Measurements from ENCODE around the gene PLD5.

PLD5 gene

DNA sequence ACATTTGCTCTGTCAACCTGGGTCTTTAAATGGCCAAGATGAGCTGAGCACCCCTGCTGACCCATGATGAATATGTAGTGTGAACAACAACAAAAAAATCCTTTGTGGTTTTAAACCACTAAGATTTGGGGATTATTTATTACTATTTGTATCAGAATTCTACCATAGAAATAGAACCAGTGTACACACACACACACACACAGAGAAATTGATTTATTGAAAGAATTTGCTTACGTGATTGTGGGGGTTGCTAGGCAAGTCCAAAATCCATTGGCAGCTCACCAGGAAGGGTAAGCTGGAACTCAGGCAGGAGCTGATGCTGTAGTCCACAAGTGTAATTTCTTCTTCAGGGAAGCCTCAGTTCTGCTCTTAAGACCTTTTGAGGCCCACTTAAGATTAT lies 443.1 kb downstream of the PLD5 start:
- Histone ChIP-seq H3K4me1 (ENCODE audit: insufficient read depth, low read length, severe bottlenecking) (no peaks in the 10 kb centered on the region), H3K4me2 (ENCODE audit: low read length) (no peak overlapping the region), H3K9me3 (ENCODE audit: low read length) (no peaks in the 10 kb centered on the region), H3K36me3 (ENCODE audit: insufficient read depth, low read length) (no peaks in the 10 kb centered on the region), H2AFZ (ENCODE audit: low read length) (no peak overlapping the region), H3K27me3 (ENCODE audit: insufficient read depth, low read length) (no peaks in the 10 kb centered on the region), H3K9ac (ENCODE audit: low read length) (no peak overlapping the region), H3K79me2 (ENCODE audit: insufficient read depth, low read length) (no peaks in the 10 kb centered on the region), H3K27ac (ENCODE audit: low read depth, low read length, poor library complexity, severe bottlenecking) (no peak overlapping the region), H3K9me2 (ENCODE audit: low read depth, low read length) (no peaks in the 10 kb centered on the region), H3K4me3 (ENCODE audit: low read depth, low read length, poor library complexity, severe bottlenecking) (no peak overlapping the region), H4K20me1 (ENCODE audit: insufficient read depth, low read length) (no peaks in the 10 kb centered on the region), H3F3A (ENCODE audit: insufficient read depth, low read length) (no peaks in the 10 kb centered on the region)
- TF ChIP-seq, protein P1, sequence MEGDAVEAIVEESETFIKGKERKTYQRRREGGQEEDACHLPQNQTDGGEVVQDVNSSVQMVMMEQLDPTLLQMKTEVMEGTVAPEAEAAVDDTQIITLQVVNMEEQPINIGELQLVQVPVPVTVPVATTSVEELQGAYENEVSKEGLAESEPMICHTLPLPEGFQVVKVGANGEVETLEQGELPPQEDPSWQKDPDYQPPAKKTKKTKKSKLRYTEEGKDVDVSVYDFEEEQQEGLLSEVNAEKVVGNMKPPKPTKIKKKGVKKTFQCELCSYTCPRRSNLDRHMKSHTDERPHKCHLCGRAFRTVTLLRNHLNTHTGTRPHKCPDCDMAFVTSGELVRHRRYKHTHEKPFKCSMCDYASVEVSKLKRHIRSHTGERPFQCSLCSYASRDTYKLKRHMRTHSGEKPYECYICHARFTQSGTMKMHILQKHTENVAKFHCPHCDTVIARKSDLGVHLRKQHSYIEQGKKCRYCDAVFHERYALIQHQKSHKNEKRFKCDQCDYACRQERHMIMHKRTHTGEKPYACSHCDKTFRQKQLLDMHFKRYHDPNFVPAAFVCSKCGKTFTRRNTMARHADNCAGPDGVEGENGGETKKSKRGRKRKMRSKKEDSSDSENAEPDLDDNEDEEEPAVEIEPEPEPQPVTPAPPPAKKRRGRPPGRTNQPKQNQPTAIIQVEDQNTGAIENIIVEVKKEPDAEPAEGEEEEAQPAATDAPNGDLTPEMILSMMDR (IDR thresholded peaks at IDR 0.05; ENCODE audit: low read length) = no peak
- TF ChIP-seq EZH2 (IDR thresholded peaks at IDR 0.05; ENCODE audit: borderline replicate concordance, low read length) = no peak

DNA sequence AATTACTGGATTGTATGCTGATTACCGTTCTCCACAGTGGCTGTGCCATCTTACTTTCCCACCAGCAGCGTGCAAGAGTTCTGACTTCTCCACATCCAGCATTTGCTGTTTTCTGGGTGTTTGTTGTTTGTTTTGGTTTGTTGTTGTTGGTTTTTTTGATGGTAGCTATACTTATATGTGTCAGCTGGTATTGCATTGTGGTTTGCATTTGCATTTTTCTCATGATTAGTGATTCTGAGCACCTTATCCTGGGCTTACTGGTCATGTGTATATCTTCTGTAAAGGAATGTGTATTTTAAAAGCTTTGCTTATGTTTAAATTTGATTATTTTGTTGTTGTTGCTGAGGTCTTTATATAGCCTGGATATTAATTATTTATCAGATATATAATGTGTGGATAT lies 458.7 kb downstream of the PLD5 start:
- H3K9me3 ChIP-seq (ENCODE audit: low read length) = no peaks in the 10 kb centered on the region
- no peaks in the 10 kb centered on the region for H3K4me1 ChIP-seq (ENCODE audit: insufficient read depth, low read length, severe bottlenecking)
- no peaks in the 10 kb centered on the region for H3F3A ChIP-seq (ENCODE audit: insufficient read depth, low read length)
- TF ChIP-seq, protein P1 (IDR thresholded peaks at IDR 0.05; ENCODE audit: low read length) = no peak
- no peak for TF ChIP-seq EZH2 (IDR thresholded peaks at IDR 0.05; ENCODE audit: borderline replicate concordance, low read length)
- no peak overlapping the region for H2AFZ ChIP-seq (ENCODE audit: low read length)
- H3K27me3 ChIP-seq (ENCODE audit: insufficient read depth, low read length) = no peaks in the 10 kb centered on the region
- H3K79me2 ChIP-seq (ENCODE audit: insufficient read depth, low read length) = no peaks in the 10 kb centered on the region
- no peak overlapping the region for H3K9ac ChIP-seq (ENCODE audit: low read length)
- no peaks in the 10 kb centered on the region for H3K9me2 ChIP-seq (ENCODE audit: low read depth, low read length)
- no peak overlapping the region for H3K27ac ChIP-seq (ENCODE audit: low read depth, low read length, poor library complexity, severe bottlenecking)
- no peaks in the 10 kb centered on the region for H4K20me1 ChIP-seq (ENCODE audit: insufficient read depth, low read length)
- H3K36me3 ChIP-seq (ENCODE audit: insufficient read depth, low read length) = no peaks in the 10 kb centered on the region
- H3K4me2 ChIP-seq (ENCODE audit: low read length) = no peak overlapping the region
- no peak overlapping the region for H3K4me3 ChIP-seq (ENCODE audit: low read depth, low read length, poor library complexity, severe bottlenecking)

DNA sequence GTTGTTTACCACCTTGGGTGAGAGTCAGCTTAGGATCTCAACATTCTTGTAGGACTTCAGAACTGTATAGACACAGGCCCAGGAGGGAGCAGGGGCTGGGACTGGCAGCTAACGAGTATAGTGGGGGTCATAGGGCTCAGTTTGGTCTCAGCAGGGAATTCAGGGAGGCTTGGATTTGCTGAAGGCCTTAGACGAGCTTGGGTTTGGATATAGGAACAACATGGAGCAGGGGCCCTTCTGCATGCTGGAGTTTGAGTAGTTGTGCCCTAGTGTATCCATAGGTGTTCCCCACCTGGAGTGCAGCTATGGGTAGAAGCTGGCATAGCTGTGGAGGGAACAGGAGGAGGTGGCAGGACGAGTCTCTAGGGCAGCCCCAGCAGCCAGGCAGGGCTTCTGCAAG lies 462.2 kb downstream of the PLD5 start:
- H3K4me1 ChIP-seq (ENCODE audit: insufficient read depth, low read length, severe bottlenecking) = no peaks in the 10 kb centered on the region
- no peak overlapping the region for H3K4me2 ChIP-seq (ENCODE audit: low read length)
- no peaks in the 10 kb centered on the region for H3K27me3 ChIP-seq (ENCODE audit: insufficient read depth, low read length)
- TF ChIP-seq, protein P1 (IDR thresholded peaks at IDR 0.05; ENCODE audit: low read length) = no peak
- no peak for TF ChIP-seq EZH2 (IDR thresholded peaks at IDR 0.05; ENCODE audit: borderline replicate concordance, low read length)
- no peaks in the 10 kb centered on the region for H3K79me2 ChIP-seq (ENCODE audit: insufficient read depth, low read length)
- no peak overlapping the region for H3K4me3 ChIP-seq (ENCODE audit: low read depth, low read length, poor library complexity, severe bottlenecking)
- H3K9ac ChIP-seq (ENCODE audit: low read length) = no peak overlapping the region
- H3K9me2 ChIP-seq (ENCODE audit: low read depth, low read length) = no peaks in the 10 kb centered on the region
- H3F3A ChIP-seq (ENCODE audit: insufficient read depth, low read length) = no peaks in the 10 kb centered on the region
- H3K27ac ChIP-seq (ENCODE audit: low read depth, low read length, poor library complexity, severe bottlenecking) = no peak overlapping the region
- H4K20me1 ChIP-seq (ENCODE audit: insufficient read depth, low read length) = no peaks in the 10 kb centered on the region
- no peak overlapping the region for H2AFZ ChIP-seq (ENCODE audit: low read length)
- H3K9me3 ChIP-seq (ENCODE audit: low read length) = no peaks in the 10 kb centered on the region
- no peaks in the 10 kb centered on the region for H3K36me3 ChIP-seq (ENCODE audit: insufficient read depth, low read length)

Measured in OCI-LY1 (cell line).